Measurements from ENCODE around the gene KRT80.
"Not testable (repeated sequence)": the region's sequence is repeated elsewhere in the genome, so short reads cannot be mapped to it uniquely, and the experiment has no call there.

KRT80 gene

DNA sequence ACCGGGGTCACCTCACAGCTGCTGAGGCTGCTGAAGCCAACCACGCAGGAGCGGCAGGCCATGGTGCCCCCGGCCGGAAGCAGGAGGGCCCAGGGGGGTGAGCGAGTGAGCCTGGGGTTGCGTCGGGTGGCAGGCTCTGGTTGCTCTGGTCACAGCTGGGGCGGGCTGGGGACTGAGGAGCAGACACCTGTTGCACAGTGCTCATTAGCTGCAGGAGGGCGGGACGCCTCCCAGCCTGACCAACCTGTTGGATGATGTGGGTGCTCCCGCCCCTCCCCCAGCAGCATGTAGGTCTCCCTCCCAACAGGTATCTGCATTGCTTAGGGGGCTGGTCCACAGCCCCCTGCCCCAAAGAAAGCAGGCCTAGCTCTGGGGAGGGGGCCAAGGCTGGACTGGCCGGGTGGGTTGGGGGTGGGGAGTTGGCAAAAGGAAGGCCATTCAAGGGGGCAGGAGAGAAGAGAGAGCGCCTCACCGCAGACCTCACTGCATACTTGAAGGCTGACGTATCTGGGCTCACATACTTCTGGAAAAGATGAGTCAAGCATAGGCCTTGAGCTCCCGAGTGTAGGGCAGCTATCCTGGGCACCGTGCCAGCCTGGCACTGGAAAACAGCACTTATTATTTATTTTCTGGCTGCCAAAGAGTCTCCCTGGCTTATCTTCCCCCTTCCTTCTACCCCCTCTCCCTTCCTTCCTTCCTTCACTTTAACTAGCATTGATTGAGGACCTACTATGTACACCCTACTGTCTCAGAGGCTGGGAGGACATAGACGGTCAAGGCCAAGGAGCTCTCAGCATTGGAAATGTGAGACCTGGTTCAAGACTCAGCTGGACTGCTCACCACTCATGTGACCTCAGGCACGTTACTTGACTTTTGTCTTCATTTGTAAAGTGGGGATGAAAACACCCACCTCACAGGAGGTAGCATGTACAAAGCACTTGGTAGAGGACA, at the start of gene KRT80:
KRT80 (minus strand) TSS at position 174 of the 951 bp plus-strand sequence; CDS start at position 62, 112 bp downstream.
- DNase-seq (ENCODE audit: low read depth) = no peak

DNA sequence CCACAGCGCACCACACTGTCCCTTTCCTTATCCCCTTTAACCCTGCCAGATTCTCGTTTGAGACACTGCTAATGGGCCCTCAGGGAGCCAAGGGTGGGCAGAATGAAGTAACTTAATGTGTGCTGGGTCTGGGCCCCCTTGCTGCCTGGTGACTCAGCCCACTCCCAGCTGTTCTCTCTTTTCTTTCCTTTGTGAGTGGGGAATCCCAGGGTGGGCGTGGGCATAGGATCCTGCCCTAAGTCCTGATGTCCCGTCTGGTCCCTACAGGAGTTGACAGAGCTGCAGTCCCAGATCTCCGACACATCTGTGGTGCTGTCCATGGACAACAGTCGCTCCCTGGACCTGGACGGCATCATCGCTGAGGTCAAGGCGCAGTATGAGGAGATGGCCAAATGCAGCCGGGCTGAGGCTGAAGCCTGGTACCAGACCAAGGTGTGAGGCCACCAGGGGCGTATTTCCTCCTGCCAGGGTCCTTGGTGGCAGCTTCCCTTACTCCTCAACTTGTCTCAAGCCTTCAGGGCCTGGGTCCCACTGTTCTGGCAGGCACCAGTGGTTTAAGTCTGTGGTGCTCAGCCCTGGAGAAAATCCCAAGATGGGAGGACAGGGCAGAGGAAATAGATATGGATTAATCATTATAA, 49.5 kb upstream of the KRT80 start:
- no peak for DNase-seq (ENCODE audit: low read depth)

DNA sequence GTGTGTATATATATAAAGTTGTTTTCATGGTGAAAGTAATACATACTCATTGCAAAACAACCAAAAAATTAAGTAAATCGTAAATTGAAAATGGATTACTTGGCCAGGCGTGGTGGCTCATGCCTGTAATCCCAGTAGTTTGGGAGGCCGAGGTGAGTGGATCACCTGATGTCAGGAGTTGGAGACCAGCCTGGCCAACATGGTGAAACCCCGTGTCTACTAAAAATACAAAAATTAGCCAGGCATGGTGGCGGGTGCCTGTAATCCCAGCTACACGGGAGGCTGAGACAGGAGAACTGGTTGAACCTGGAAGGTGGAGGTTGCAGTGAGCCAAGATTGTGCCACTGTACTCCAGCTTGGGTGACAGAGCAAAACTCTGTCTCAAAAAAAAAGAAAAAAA, 48.4 kb upstream of the KRT80 start:
- DNase-seq (ENCODE audit: low read depth) = not testable (repeated sequence)

DNA sequence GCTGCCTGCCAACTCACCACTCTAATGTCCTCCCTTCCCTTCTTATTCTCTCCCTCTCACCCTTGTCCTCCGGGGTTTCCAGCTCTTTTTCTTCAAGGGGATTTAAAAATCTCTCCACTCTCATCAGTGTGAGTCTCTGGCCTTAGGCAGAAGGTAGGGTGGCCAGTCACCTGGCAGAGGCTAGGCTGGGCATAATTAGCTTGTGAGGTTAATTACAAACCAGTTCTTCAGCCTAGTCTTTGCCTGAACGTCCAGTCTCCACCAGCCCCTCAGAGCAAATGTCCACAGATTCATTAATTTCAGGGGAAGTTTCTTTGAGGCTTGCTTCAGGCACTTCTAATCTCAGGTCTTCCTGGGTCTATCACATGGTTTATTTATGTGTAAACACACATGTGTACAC, 48.0 kb upstream of the KRT80 start:
- DNase-seq (ENCODE audit: low read depth) = no peak

DNA sequence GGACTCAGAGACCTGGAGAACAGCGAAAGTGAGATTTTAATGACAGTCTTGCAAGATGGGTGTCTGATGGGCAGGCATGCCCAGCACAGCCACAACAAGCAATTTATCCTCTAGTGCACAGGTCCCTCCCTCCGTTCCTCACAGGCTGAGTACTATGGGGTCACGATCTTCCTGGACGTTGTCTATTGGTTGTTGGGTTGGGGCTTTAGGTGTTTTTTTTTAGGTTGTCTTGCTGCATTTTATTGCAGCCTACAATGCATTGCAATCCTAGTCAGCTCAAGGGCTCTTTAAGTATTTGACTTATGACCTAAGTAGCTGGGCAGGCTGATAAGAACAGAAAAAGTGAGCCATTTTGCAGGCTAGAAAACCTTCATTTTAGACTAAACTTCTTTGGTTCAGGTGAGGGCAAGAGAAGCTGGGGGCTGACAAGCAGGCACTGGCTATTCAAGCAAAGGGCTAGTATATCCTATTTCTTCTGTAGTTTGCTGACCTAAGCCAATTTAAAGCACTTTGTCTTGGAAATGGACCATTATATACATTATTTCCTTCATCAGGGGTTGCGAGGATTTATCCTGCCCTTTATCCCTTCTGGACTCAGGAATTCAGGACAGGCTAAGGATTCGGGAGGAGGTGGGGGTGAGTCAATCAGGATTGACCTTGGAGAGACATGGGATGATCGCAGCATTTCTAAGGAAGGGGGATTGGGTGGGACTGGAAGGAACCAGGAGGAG, 47.3 kb upstream of the KRT80 start:
- no peak for DNase-seq (ENCODE audit: low read depth)

DNA sequence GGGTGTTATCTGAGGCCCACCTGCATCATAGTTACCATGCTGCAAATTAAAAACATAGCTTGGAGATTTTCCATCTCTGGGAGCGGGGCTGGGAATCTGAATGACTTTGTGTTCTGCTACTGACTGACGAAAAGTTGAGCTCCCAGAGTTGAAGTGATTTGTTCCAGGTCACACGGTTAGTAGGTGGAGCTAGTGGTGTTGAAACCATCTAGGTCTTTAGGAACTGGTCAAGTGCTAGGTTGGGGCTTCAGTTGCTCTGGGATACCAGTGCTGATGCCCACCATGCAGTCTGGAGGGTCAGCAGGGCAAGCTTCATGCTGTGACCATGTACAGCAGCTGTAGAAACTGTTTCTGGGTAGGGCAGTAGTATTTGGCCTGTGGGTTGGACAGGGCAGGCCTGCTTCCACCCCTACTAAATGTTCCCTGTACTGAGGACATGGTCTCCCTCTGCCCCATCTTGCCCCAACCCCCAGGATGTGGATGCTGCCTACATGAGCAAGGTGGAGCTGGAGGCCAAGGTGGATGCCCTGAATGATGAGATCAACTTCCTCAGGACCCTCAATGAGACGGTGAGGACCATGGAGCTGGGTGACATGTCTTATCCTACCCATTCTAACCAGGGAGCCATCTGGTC, 46.5 kb upstream of the KRT80 start:
- DNase-seq (ENCODE audit: low read depth) = no peak

DNA sequence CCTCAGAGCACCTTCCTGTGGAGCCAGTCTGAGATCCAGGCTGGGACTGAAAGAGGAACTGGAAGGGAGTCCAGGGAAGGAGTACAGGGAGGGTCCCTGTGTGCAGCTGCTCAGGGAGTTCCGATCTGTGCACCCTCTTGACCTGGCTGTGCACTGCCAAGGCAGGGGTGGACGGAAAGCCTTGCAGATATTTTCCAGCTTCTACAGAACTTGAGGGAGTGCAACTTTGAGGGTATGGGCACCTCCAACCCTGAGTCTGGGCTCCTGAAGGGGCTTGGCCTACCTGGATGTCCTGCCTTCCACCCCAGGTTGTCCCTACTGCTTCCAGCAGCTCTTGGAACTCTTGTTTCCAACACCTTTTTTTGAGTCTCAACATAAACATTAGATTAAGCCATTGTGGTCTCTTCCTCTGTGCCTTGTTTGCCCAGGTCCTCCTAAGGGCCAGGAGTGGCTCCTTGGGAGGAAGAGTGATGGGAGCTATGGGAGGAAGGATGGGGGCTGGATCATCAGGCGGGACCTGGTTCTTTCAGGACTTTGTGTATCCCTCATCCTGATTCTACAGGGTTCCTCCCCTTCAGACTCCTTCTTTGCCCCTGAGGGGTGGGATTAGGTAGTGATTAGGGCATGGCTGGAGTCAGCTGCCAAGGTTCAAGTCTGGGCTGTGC, 44.7 kb upstream of the KRT80 start:
- DNase-seq (ENCODE audit: low read depth) = no peak

DNA sequence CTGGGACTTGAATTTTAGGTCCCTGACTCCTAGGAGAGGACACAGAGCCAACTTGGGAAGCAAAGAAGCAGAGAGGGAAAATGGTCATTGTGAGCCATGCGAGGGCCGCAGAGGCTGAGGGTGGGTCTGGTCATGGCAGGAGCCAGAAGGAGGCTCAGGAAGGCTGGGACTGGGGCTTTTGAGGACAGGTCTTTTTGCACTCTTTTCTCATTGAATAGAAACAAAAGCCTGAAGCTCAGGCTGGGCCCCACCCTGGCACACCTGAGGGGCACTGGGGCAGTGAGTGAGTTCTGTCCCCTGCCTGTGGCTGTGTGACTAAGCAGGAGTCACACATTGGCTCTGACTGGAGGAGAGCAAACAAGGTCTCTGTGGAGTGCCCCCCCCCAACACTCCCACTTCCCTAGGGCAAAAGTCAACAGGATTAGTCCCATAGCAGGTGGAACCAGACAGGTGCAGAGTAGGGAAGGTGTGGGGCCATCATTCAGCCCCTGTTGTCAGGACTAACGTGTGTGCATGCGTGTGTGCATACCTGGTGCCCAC, 44.1 kb upstream of the KRT80 start:
- no peak for DNase-seq (ENCODE audit: low read depth)

DNA sequence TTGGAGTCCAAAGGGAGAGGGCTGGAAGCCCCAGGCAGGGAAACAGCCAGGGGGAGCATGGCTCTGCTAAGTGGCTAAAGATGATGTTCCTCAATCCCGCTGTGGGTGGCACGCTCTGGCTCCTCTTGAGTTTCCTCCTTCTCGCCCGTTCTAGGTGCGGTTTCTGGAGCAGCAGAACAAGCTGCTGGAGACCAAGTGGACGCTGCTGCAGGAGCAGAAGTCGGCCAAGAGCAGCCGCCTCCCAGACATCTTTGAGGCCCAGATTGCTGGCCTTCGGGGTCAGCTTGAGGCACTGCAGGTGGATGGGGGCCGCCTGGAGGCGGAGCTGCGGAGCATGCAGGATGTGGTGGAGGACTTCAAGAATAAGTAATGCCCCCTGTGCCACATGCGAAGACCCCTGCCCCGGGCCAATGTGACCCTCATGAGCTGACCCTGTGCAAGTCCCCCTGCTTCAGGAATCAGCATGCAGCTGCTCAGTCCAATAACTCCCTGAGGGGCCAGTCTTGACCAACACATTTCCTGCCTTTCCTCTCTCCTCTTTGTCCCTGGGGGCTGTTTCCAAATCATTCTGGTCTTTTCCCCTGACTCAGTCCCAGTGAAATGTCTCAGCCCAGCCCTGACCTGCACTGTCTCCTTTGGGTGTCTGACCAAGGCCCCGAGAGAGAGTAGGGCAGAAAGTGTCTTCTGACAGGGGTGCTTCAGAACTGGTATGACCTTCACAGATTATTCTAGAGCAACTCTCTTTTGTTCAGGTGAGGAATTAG, 43.4 kb upstream of the KRT80 start:
- no peak for DNase-seq (ENCODE audit: low read depth)

DNA sequence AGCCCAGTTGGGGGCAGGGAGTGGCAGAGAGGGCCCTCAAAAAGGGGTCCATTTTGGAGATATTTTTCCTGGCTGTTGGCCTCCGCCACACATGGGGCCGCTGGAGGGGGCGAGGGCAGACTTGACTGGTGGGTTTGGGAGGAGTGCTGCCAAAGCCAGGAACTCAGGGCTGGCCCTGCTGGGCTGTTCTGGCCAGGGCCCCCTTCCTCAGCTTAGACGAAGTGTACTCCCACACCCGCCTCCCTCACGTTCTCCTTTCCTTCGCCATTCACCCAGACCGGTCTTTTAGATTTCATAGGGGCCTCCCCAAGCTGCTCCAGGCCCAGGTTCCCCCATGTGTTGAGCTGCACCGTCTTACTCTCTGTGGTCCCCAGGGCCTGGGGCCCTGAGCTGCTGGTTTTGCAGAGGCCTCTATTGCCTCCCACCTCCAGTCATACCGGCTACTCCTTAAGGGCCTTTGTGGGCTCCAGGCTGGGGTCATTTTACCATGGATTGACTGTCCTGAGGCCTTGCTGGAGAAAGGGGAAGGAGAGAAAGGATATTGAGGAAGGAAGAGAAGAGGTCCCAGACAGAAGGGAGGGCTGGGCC, 42.5 kb upstream of the KRT80 start:
- DNase-seq (ENCODE audit: low read depth) = no peak

DNA sequence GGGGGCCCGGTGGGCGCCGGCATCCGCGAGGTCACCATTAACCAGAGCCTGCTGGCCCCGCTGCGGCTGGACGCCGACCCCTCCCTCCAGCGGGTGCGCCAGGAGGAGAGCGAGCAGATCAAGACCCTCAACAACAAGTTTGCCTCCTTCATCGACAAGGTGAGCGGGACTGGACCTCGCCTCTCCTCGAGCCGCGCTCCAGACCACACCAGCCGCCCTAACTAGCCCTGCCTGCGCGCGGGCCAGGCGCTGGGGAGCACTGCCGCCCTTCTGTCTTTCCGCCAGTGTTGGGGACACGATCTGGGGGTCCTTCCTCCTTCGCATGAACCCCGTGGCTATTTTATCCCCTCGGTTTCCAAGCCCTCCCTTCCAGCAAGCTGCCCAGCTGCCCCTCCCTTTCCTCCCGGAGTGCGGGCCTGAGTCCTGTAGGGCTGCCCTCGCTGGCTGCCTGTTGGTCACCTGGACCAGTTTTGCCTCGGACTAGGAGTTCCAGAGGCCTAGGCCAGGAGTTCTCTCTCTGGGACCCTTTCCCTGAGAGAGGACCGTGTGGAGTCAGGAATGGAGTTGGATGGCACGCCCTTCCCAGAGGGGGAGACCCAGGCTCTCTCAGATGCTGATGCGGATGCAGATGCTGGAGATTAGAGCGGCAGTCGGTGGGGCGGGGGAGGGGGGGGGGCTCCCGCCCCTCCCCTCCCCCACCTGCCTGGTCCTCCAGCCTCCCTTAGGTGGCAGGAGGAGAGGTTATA, 41.8 kb upstream of the KRT80 start:
- no peak for DNase-seq (ENCODE audit: low read depth)

DNA sequence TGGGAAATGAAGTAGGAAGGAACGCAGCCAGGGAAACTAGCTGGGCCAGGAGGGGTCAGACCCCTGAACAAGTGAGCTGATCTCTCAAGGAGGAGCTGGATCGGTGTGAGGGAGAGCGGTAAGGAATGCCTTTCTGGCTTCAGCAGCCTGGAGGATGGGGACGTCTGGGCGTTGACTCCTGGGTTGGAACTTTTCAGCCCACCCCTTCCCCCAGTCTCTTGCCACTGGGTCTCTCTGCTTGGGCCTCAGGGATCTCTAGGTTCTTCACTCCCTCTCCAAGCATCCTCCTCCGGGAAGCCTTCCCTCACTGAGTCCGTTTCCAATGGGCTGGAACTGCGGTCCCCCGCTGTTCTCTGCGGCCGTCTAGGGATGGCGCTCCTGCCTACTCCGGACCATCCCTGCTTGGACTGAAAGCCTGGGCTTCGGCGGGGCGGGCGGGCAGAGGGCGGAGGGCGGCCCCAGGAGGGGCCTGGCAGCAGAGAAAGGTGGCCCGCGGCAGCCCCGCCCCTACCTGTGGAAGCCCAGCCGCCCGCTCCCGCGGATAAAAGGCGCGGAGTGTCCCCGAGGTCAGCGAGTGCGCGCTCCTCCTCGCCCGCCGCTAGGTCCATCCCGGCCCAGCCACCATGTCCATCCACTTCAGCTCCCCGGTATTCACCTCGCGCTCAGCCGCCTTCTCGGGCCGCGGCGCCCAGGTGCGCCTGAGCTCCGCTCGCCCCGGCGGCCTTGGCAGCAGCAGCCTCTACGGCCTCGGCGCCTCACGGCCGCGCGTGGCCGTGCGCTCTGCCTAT, 41.1 kb upstream of the KRT80 start, which contains the start of gene KRT7:
KRT7 (plus strand) TSS at position 570 of the 788 bp plus-strand sequence; CDS start at position 624, 54 bp downstream.
- DNase-seq (ENCODE audit: low read depth) = no peak

DNA sequence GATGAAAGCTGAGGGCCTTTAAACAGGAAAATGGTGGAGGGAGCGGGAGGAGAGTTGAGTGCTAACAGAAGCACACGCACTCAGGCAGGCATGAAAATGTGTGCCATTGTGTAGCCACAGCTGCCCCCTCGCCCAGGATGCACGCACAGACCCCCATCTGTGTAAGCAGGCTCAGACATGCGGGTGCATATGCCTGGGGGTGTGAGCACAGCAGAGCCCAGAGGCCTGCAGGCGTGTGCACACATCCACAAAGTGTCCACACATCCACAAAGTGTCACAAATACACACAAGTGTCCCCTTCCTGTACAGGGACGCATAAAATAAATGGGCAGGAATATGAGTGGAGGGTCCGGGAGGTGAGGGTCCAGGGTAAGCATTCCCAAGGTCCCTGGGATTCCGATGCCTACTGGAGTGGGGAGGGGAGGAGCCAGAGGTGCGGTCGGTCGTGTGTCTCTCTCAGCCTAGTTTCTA, 40.4 kb upstream of the KRT80 start:
- no peak for DNase-seq (ENCODE audit: low read depth)

DNA sequence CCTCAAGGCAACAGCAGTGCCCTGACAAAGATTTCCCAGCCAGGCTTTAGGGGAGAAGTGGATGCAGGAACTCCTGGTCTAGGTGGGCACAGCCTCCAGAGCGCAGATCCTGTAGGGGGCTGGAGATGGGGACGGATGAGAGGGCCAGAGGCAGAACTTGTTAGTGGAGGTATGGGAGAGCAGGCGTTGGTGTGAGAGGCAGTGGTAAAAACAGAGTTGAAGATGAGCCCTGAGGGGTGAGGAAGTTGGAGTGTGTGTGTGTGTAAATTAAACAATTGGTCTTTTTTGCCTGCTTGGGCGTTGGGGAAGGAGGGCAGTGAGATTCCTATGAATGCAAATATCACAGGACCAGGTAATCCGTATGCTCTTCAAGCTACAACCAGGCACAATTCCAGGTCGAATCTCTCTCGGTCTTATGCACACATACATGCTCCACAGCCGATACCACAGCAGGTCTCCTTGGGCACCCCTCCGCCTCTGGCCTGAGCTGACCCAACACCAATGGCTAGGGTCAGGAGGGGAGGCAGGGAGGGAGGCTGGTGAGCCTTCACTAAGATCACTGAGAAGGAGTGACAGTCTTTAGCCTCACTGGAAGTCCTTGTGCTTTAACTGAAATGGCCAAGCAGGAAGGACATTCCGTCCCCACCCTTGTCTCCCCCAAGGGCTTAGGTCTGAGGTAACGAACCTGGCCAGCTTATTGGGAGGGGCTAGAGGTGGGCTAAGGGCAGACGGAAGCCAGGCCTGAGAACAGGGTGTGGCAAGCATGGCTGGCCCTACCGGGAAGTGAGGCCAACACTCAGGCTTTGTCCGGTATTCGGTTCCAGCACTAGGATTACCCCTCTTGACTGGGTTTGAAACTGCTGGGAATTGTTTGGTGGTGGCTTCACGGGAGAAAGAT, 39.7 kb upstream of the KRT80 start:
- no peak for DNase-seq (ENCODE audit: low read depth)

DNA sequence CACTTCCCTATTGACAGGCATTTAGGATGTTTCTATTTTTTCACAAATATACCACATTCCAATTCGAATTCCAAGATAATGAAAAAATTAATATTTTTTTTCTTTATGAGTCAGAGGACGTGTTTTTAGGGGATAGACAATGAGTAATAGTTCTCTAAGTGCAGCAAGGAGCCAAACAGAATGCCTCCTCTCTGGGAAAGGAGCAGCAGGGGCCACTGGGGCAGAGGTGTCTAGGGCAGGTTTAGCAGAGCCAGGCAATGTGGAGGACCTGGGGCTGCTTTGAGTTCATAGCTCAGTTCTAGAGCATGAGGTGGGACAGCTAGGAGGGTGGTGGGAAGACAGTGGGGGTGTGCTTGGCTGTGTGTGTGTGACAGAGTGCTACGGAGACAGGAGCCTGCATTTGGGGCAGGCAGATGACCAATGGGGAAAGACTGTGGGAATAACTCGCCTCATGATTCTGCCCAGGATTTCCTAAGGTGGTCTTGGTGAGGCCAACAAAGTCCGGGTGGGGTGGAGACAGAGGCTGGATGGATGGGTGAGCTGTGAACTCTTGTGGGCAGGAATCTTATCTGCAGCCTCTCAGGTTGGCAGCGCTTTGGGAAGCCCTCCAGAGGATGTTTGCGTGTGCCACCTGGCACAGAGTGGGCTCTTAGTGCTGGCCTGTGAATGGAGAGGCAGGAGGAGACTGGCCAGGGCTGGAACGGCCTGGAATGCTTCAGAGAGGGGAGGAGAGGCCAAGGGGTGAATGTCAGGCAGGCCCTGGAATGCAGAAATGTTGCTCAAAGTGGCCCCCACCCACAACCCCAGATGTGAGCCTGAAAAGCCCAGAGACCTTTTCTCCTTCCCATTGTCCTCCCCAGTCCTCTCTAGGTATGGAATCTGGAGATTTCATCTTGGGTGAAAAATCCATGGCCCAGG, 38.8 kb upstream of the KRT80 start:
- no peak for DNase-seq (ENCODE audit: low read depth)

DNA sequence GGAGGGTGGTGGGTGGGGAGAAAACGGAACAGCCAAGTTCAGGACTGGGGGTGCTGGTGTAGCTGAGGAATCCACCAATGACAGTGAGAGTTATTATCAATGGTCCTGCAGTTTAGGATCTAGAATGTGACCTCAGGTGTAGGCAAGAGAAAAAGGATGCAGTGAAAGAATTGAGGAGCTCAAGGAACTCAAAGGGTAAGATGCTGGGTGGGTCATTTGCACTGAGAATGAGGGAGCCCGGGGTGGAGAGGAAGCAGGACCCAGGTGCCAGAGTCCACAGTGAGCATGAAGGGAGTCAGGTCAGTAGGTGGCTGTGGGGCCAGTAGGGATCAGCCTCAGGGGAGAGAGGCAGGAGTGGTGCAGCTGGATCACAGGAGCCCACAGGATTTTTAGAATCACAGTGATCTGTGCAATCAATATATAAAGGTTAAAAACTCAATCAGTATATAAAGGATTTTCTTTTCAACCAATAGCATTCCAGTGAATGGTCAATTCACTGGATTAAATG, 38.1 kb upstream of the KRT80 start:
- DNase-seq (ENCODE audit: low read depth) = no peak
